ENCODE results near the gene MAEA.
"Not testable (repeated sequence)": the region's sequence is repeated elsewhere in the genome, so short reads cannot be mapped to it uniquely, and the experiment has no call there.

MAEA gene

GRCh38 chr4:1371176-1372165 is 81.8 kb downstream of the MAEA start:
- H3K27ac ChIP-seq: no peak overlapping the region
- TF ChIP-seq ZFX (IDR thresholded peaks at IDR 0.05) (no peak), CTCF (conservative IDR thresholded peaks at IDR 0.05) (no peak)

- not testable (repeated sequence) for H3K27ac ChIP-seq
These were observed 82.9 kb downstream of the MAEA start for GRCh38 chr4:1372576-1372975.

GRCh38 chr4:1373892-1374705 is 84.4 kb downstream of the MAEA start:
- no peak for TF ChIP-seq ZFX (IDR thresholded peaks at IDR 0.05)
- TF ChIP-seq CTCF (conservative IDR thresholded peaks at IDR 0.05): no peak
- H3K27ac ChIP-seq: no peak overlapping the region

- TF ChIP-seq CTCF (conservative IDR thresholded peaks at IDR 0.05): no peak
- no peak for TF ChIP-seq ZFX (IDR thresholded peaks at IDR 0.05)
These were observed 85.0 kb downstream of the MAEA start for GRCh38 chr4:1374706-1375045.

GRCh38 chr4:1375051-1375721 is 85.5 kb downstream of the MAEA start:
- H3K27ac ChIP-seq: no peak overlapping the region
- TF ChIP-seq ZFX (IDR thresholded peaks at IDR 0.05): no peak
- no peak for TF ChIP-seq CTCF (conservative IDR thresholded peaks at IDR 0.05)

More at GRCh38 chr4:1374706-1375045, 85.0 kb downstream of the MAEA start:
- H3K27ac ChIP-seq: no peak overlapping the region

- TF ChIP-seq ZFX (IDR thresholded peaks at IDR 0.05) (no peak), CTCF (conservative IDR thresholded peaks at IDR 0.05) (no peak)
- no peak overlapping the region for H3K27ac ChIP-seq
These were observed 86.2 kb downstream of the MAEA start for GRCh38 chr4:1375761-1376322.

GRCh38 chr4:1376391-1376840 is 86.7 kb downstream of the MAEA start:
- H3K27ac ChIP-seq: no peak overlapping the region
- no peak for TF ChIP-seq ZFX (IDR thresholded peaks at IDR 0.05)
- no peak for TF ChIP-seq CTCF (conservative IDR thresholded peaks at IDR 0.05)

Data from C4-2B (cell line).